OCI-LY3 (cell line): ENCODE results near the gene TRIM33.

ENCODE experiments used
- H2AFZ ChIP-seq: fragments of 200-600, 300-600 bp; shearing (Covaris generic); 2 replicates; pipeline ENCODE4 v1.6.0; 2014; ENCODE audit warnings: antibody characterized with exemption, low read depth, low read length
- H3K27ac ChIP-seq: fragments of 200-600, 300-600 bp; sonication (generic); 2 replicates; pipeline ENCODE4 v1.5.1; 2014; ENCODE audit warnings: mild to moderate bottlenecking, low read length, moderate library complexity, mixed read lengths
- H3K27me3 ChIP-seq: fragments of 200-600, 300-600 bp; sonication (generic); 2 replicates; pipeline ENCODE4 v1.6.1; 2014; ENCODE audit warnings: low read depth, low read length, mixed read lengths
- H3K36me3 ChIP-seq: fragments of 200-600, 300-600 bp; sonication (generic); replicated peaks from 2 replicates; pipeline ENCODE3; 2014; ENCODE audit warnings: low read depth, low read length, mixed read lengths
- H3K4me1 ChIP-seq: fragments of 300-600, 200-600 bp; sonication (generic); 2 replicates; pipeline ENCODE4 v1.6.1; 2014; ENCODE audit warnings: low read length, mixed read lengths
- H3K4me2 ChIP-seq: fragments of 200-600, 300-600 bp; sonication (generic); 2 replicates; pipeline ENCODE4 v1.6.1; 2014; ENCODE audit warnings: low read length, mixed read lengths
- H3K4me3 ChIP-seq: fragments of 300-600, 200-600 bp; sonication (generic); 2 replicates; pipeline ENCODE4 v1.5.1; 2014; ENCODE audit warnings: antibody characterized with exemption, mild to moderate bottlenecking, low read length, moderate library complexity
- H3K79me2 ChIP-seq: fragments of 300-600, 200-600 bp; shearing (Covaris generic); 2 replicates; pipeline ENCODE4 v1.6.1; 2014; ENCODE audit warnings: mild to moderate bottlenecking, low read length, mixed read lengths
- H3K9ac ChIP-seq: fragments of 300-600, 200-600 bp; shearing (Covaris generic); 2 replicates; pipeline ENCODE4 v1.6.0; 2014; ENCODE audit warnings: mild to moderate bottlenecking, low read length, moderate library complexity
- H3K9me3 ChIP-seq: fragments of 200-600, 300-600 bp; shearing (Covaris generic); 2 replicates; pipeline ENCODE4 v1.6.1; 2014; ENCODE audit warnings: low read length, mixed read lengths; ENCODE audit not compliant: insufficient read depth
- H4K20me1 ChIP-seq: fragments of 200-600, 300-600 bp; sonication (generic); 2 replicates; pipeline ENCODE4 v1.6.1; 2016; ENCODE audit warnings: low read length, mixed read lengths; ENCODE audit not compliant: insufficient read depth
- EZH2phosphoT487 ChIP-seq: fragments of 200-600 bp; shearing (Covaris generic); IDR thresholded peaks from 2 replicates; pipeline ENCODE4 v1.6.1; 2018; ENCODE audit warnings: antibody characterized with exemption, mixed run types, low read depth
- TF ChIP-seq, protein P1 (sequence below): fragments of 200-600, 300-600 bp; sonication (generic); IDR thresholded peaks from 2 replicates; pipeline ENCODE4 v1.5.1; 2014; ENCODE audit warnings: antibody characterized with exemption, low read length, low read depth

Gene TRIM33

DNA sequence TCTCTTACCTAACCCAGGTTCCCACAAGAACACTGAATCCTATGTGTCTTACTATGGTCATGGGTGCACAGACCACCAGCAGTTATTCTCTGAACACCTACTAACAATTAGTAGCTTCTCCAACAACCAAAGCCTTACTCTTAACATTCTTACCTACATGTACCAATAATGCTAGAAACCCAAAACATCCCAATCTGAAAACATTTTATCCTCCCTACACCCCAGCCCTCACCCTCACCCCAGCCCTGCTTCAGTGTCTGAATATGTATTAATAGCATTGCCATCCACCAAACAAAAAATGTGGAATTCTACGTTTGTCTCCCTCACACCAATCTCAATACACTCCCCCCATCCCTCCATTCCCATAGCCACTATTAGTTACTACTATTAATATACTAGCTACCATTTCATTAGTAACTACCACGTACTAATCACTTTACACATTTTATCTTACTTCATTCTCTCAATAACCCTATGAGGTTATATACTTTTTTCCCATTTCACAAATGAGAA, 2.6 kb downstream of the TRIM33 start:
- Histone ChIP-seq H3K79me2 (peaks cover 78% of the 10 kb centered on the region), H3K4me1 (peaks cover 20% of the 10 kb centered on the region), H3K9ac (no peak overlapping the region), H3K4me3 (no peak overlapping the region), H2AFZ (no peak overlapping the region), H3K9me3 (no peaks in the 10 kb centered on the region), H3K27ac (no peak overlapping the region), H3K4me2 (peak overlapping the region; percentile 95), H3K27me3 (no peaks in the 10 kb centered on the region), H3K36me3 (peaks cover 9% of the 10 kb centered on the region), H4K20me1 (peaks cover 46% of the 10 kb centered on the region)
- no peak for TF ChIP-seq EZH2phosphoT487
- TF ChIP-seq, protein P1, sequence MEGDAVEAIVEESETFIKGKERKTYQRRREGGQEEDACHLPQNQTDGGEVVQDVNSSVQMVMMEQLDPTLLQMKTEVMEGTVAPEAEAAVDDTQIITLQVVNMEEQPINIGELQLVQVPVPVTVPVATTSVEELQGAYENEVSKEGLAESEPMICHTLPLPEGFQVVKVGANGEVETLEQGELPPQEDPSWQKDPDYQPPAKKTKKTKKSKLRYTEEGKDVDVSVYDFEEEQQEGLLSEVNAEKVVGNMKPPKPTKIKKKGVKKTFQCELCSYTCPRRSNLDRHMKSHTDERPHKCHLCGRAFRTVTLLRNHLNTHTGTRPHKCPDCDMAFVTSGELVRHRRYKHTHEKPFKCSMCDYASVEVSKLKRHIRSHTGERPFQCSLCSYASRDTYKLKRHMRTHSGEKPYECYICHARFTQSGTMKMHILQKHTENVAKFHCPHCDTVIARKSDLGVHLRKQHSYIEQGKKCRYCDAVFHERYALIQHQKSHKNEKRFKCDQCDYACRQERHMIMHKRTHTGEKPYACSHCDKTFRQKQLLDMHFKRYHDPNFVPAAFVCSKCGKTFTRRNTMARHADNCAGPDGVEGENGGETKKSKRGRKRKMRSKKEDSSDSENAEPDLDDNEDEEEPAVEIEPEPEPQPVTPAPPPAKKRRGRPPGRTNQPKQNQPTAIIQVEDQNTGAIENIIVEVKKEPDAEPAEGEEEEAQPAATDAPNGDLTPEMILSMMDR: no peak

DNA sequence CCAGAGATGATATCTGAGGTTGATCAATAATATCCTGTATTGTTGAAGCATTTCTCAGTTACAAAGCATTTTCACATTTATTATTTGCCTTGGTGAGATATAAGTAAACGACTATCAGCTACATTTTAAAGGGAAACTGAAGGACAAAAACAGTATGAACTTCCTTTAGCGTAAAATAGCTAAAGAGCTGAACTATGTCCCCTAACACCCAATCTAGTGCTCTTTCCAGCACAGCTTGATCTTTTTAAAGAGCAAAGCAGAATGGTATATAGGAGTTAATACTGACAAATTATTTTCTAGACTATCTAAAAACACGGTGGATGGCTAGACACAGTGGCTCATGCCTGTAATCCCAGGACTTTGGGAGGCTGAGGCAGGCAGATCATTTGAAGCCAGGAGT, 3.5 kb downstream of the TRIM33 start:
- Histone ChIP-seq H3K79me2 (peaks cover 85% of the 10 kb centered on the region), H3K27me3 (no peaks in the 10 kb centered on the region), H3K36me3 (peaks cover 9% of the 10 kb centered on the region), H4K20me1 (peaks cover 46% of the 10 kb centered on the region), H3K9me3 (no peaks in the 10 kb centered on the region), H3K9ac (no peak overlapping the region), H3K4me1 (peaks cover 20% of the 10 kb centered on the region), H2AFZ (no peak overlapping the region), H3K4me2 (no peak overlapping the region), H3K4me3 (no peak overlapping the region), H3K27ac (no peak overlapping the region)
- TF ChIP-seq, protein P1: no peak
- no peak for TF ChIP-seq EZH2phosphoT487

DNA sequence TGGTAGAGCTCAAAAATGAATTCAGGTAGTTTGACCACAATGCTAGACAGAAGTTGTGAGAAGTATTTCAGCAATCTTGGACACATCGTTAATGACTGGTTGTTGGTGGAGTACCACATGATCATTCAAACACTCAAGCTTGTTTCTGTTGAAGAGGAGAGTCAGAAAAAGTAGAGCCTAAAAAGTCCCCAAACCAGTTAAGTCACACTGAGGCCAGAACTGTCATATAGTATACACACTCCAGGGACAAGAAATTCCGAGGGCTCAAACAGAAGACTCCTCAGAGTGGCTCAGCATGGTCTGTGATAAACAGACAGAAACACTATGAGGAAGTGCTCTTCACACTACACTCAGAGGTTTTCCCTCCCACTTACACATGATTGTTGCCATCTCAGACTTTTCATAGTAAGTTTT, 5.8 kb downstream of the TRIM33 start:
- Histone ChIP-seq H3K79me2 (peaks cover 97% of the 10 kb centered on the region), H3K4me2 (no peak overlapping the region), H3K36me3 (peaks cover 9% of the 10 kb centered on the region), H3K9ac (no peak overlapping the region), H3K4me1 (peaks cover 16% of the 10 kb centered on the region), H4K20me1 (peaks cover 48% of the 10 kb centered on the region), H3K4me3 (no peak overlapping the region), H3K9me3 (no peaks in the 10 kb centered on the region), H3K27me3 (no peaks in the 10 kb centered on the region), H3K27ac (no peak overlapping the region), H2AFZ (no peak overlapping the region)
- TF ChIP-seq, protein P1: no peak
- no peak for TF ChIP-seq EZH2phosphoT487

DNA sequence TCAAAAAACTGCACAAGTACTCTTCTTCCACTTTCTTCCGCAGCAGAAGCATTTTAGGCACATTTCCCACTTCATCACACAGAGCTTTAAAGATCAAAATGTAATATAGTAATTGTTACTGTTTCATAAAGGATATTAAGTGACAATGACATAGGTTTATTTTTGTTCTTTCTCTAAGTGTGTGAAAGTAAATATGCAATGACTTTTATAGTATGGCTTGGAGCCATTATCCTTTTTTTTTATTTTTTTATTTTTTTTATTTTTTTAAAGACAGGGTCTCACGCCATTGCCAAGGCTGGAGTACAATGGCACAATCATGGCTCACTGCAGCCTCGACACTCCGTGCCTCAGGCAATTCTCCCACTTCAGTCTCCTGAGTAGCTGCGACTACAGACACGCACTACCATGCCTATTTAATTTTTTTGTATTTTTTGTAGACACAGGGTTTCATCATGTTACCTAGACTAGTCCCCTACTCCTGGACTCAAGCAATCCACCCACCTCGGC, 7.0 kb downstream of the TRIM33 start:
- TF ChIP-seq EZH2phosphoT487: no peak
- TF ChIP-seq, protein P1: no peak
- peaks cover 8% of the 10 kb centered on the region; the same call in 1 of the 2 replicates for H3K4me1 ChIP-seq
- H4K20me1 ChIP-seq: peaks cover 43% of the 10 kb centered on the region
- peaks cover 97% of the 10 kb centered on the region for H3K79me2 ChIP-seq
- H3K9me3 ChIP-seq: no peaks in the 10 kb centered on the region
- H3K36me3 ChIP-seq: peaks cover 9% of the 10 kb centered on the region
- H3K4me3 ChIP-seq: no peak overlapping the region
- no peak overlapping the region for H3K4me2 ChIP-seq
- H3K27ac ChIP-seq: no peak overlapping the region
- H2AFZ ChIP-seq: no peak overlapping the region
- H3K27me3 ChIP-seq: no peaks in the 10 kb centered on the region
- no peak overlapping the region for H3K9ac ChIP-seq
